HG03045 (cell line): Measurements from ENCODE around the gene ZNF385D.

Experiments used
- ATAC-seq: cut with Tn5 transposase; IDR thresholded peaks from one replicate; pipeline ENCODE4 v1.9.1; 2021; ENCODE audit warnings: mild to moderate bottlenecking, moderate library complexity; ENCODE audit not compliant: unreplicated experiment

Gene ZNF385D

DNA sequence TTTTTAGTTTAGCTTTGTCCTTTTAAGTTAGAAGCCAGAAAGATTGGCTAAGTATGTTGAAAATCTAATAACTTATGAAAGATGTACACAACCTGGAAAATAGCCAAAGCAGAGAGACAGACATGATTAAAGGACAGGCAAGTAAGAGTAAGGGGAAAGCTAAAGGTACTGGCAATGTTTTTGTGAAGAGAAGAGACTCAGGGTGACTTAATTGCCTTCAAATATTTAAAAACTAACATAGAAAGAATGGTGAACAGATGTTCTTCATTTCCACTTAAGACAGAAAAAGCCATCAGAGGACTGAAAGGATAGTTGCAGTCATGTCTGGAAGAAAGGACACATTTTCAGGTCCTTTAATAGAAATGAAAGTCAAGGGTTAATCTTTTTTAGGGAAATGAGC is 68.8 kb downstream of the ZNF385D start:
- no peak for ATAC-seq

DNA sequence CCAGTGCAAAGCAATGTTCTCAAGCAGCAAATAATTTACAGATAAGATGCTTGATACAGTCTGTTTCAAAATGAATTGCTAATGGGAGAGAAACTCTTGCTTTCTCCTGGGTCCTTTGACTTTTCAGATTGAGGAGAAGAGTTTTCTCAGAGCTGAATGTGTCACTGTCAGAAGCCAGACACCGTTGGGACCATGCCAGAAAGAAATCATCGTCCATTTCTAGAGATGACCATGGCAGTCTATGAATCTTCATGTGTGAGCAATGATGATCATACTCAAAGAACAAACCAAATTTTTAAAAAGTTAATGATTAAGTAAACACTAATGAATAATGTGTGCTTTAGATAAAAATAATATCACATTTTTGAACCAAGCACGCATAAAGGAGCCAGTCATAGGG is 77.6 kb downstream of the ZNF385D start:
- ATAC-seq, result no peak

DNA sequence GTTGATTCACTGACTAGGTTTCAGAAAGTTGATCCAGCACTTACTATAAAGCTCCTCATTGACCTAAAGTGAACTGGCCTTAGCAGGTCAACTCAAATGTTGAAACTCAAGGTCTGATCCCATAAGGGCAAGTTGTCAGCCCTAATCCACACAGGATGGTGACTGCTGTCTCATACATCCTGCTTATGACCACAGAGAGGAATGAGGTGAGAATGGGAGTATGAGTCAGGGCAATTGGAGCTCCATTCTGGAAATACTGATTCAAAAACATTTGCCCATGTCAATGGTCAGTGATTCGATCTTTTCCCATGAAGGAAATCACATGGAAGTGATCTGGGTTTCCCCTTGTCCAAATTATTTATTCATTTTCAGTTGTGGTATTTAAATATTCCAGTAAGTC is 78.7 kb downstream of the ZNF385D start:
- no peak for ATAC-seq

DNA sequence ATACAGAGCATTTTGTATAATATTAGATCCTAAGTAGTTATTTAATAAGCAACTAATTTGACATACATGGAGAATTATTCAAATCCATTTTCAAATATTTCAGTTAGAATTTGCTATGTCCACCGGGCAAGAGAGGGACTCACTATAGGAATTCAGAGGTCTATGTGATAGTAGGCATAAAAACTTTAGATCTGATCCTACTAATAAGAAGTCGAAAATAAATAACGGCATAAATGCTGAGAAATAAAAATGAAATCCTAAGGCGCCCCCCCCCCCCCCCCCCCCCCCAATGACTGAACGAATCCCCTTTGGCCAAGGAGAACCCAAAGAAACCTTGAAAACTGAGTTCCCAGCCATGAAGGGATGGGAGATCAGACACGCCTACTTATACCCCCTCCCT is 80.6 kb downstream of the ZNF385D start:
- ATAC-seq, result no peak

DNA sequence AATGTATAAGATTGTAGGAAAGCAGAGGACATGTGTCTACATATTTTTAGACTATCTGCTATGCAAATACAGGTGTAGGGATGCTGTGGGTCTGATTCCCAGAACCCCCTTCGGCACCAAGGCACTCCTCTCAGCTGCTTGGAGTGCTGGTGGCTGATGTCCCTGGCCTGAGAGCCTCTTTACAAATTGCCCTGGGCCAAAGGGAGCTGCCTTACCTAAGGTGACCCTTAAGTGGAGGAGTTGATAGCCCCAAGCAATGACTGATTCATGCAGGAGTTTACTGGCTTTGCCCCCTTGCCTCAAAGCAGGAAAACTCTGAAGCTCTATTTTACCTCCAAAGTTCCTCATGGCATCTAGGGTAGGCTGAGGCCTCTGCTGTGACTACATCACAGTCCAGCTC is 83.0 kb downstream of the ZNF385D start:
- ATAC-seq, result no peak

DNA sequence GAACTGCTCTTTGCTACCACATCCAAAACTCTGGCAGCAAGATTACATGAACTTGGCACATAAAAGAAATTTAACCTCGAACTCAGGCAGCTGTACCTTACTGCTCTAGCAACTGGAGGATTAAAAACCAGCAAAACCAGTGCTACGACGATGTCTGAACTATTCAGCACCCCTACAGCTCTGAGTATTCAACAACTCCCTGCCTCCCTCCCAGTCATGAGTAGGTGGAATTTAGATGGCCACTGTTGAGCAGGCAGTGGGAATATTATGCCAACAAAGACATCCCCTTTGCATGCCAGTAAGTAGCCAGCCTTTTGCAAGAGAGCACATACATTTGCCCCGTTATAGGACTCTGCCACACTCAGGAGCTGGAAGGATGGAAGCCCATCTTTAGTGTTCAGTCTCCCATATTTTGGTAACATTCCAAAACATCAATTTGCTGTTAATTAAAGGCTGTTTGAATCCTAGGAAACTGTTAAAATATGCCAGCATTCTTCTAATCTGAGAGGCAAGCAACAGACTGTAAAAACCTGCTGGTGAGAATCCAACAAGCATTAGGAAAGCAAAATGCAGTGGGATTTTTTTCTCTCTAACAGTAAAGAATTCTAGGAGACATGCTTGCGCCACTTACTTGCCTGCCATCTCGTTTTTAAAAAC is 85.4 kb downstream of the ZNF385D start:
- no peak for ATAC-seq

DNA sequence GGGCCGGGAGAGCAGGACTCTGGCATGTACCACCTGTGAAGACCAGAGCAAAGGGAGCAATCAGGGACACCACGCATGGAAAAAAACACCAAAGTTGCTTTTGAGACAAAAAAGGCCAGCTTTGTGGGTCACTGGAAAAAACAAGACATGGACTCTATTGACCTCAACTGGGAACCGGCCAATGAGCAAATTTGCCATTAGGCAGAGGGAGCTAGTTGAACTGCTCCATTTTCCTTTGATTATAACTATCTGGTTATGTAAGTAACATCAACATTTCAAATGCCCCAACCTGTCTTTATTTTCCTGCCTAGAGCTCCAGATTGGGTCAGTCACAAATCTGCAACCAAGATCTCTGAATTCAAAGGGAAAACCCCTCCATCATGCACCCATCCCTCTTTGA is 86.0 kb downstream of the ZNF385D start:
- no peak for ATAC-seq

DNA sequence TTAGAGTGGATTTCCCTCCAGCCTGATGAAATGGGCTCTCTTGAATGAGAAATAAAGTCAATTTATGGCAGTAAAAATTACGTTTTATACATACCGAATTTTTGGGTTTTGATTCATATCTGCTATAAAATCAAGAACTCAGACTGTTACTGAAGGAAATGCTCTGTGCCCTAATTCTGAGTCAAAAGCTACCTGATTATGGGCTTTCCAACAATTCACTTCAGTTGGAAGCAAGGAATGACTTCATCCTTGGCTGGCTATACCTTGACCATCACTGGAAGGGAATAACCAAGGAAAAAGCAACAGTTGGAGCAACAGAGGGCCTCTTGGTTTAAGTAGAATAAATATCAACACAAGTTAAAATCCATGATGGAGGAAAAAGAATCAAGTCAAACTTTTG is 88.6 kb downstream of the ZNF385D start:
- no peak for ATAC-seq

DNA sequence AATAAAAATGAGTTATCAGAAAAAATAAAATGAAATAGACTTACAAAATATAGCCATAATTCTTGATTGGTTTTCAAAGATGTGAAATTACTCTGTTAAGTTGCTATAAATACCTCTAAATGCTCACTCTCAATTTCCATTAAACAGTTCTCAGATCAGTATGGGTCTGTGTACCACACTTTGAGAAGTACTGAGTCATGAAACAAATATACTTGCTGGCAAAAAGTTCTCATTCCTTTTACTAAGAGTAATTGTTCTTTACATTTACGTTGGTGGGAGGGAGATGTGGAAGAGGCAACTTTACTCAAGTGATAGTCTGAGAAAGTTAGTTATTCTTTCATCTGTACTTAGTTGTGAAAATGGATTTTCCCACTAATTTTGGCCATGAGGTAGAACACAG is 96.3 kb downstream of the ZNF385D start:
- no peak for ATAC-seq

DNA sequence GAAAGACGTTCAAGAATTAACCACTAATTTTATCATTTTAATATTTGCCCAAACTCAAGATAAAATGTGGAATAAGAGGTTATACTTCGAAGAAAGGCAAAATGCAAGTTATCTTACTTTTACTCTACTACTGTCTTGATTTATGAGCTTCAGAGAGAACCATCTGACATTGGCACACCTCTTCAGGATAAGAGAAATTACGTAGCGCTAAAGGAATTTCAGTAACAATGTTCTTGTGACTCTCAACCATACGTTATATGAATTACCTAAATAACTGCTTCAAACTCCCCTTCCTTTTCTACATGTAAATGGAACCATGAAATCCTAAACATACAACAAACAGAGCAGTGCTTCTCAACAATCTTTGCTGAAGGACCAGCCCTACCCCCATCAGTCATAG is 96.8 kb downstream of the ZNF385D start:
- no peak for ATAC-seq

DNA sequence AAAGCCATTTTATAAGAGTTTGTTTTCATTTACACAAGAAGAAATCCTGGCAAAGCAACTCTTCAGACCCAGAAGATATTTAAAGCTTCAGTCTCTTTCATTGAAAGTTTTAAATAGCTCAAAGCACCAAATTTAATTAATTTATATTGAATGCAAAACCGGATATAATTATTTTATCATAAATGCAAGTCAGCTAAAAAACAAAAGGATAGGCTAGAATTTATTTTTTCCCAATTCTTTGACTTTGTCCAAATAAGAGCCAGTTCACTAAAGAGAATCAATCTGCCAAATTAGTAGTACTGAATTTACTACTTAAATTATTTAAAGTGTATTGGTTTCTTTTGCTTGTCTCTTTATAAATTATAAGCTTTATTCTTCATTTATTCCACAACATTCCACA is 101.5 kb downstream of the ZNF385D start:
- no peak for ATAC-seq

DNA sequence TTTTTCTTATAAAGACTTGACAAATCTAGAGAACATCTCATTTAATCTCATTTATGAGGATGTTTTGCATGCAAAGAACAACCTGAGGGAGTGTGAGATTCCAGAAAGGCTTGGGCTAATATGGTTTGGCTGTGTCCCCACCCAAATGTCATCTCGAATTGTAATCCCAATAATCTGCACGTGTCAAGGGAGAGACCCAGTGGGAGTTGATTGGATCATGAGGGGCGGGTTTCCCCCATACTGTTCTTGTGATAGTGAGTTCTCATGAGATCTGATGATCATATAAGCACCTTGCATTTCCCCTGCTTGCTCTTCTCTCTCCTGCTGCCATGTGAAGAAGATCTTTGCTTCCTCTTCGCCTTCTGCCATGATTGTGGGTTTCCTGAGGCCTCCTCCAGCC is 103.0 kb downstream of the ZNF385D start:
- ATAC-seq, result no peak

DNA sequence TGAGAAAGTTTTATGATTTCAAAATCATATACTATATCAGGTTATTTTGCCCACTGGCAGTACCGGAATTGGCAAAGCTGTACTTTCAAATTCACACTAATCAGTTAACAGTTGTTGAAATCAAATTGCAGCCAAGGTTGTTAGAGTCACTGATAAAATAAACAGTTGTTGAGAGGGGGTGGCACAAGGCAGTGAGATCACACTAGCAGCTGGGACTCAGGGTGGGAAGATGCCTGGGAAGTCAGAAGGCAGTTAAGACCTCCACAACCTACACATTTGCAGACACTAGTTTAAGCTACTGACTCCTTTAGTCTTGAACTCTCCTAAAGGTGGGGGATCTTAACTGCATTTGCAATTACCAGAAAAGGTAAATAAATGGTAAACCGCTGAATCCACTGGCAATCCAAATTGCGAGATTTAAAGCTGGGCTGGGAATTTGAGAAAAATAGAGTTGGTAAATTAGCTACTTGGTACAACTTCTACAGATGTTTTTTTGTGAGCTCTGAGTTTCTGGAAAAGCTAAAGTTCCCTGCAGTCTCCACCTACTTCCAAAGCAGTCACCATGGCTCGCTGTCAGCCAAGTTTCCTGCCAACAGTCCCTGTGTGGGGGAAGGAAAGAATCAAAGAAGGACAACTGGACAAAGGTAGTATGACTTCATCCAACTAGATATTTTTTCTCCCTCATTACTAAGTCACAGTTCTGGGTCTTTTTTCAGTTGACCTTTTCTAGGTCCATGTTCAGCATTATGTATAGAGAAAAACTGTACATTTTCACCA is 105.7 kb downstream of the ZNF385D start:
- no peak for ATAC-seq

DNA sequence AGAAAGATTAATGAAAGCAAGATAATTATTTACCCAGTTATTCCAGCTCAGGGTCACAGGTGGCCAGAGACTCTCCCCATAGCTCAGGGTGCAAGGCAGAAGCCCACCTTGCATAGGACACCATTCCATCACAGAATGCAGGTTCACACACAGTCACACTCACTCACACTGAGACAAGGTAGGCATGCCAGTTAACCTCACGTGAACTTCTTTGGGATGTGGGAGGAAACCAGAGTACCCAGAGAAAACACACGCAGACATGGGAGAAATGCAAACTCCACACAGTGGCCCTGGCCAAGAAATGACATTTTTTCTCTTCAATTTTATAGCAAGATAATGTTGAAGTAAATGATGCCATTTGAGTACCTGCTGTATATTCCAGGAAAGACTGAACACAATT is 106.7 kb downstream of the ZNF385D start:
- no peak for ATAC-seq

DNA sequence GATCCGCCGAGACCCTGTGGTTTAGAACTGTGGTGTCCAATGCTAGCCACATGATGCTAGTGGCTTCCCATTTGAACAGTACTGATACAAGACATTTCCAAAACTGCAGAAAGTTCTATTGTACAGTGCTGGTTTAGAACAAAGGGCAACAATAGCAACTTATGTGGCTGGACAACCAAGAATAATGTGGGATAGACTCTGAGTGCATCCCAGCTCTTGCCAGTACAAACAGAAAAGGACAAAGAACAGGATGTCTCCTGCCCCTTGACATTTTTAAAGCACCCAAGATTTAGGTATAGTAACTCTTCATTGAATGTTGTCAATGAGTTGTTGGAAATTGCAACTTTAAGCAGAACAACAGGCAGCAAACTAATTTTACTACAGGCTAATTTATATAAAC is 107.3 kb downstream of the ZNF385D start:
- ATAC-seq, result no peak

DNA sequence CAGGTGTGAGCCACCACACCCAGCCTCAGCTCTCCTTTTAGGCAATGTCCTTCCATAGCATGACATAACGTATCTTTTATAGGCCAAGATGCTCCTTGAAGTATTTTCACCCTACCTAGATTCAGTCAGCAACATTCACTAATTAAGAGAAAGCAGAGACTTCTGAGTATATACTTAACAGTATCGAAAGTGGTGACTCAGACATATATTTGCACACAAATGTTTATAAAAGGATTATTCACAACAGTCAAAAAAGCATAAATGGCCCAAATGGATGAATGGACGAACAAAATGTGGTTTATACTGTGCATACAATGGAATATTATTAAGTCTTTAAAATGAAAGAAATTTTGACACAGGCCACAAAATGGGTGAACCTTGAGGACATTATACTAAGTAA is 108.6 kb downstream of the ZNF385D start:
- no peak for ATAC-seq

DNA sequence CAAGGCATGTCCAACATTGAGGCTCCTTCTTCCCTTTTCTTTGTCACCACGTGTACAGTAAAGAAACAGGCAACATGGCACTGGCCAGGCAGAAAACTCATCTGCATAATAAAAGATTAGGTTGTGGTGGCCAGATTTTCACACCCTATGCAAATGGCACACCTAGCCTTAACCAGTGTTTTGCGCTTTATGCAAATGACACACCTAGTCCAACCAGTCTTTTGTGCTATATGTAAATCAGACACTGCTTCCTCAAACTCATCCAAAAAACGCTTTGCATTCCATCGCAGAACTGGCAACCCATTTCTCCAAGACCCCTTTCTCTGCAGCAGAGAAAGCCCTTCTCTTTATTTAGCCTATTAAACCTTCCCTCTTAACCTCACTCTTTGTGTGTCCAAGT is 109.1 kb downstream of the ZNF385D start:
- ATAC-seq, result no peak

DNA sequence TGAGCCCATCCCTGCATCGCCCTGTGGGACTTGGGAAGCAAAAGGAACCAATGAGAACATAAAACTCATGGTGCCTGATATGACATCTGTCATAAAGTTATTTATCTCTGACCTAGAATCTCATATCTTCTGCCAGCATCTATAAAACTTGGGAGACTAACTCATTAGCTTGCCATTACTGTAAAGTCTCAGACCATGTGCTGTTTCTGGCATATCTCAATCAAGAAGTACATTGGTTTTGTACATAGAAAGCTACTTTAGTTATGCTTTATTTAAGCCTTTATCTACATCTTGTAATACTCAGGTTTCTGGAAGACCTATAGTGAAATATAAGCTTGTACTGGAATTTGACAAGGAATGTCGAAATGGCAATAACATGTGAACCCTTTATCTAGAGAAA is 112.5 kb downstream of the ZNF385D start:
- ATAC-seq, result no peak

DNA sequence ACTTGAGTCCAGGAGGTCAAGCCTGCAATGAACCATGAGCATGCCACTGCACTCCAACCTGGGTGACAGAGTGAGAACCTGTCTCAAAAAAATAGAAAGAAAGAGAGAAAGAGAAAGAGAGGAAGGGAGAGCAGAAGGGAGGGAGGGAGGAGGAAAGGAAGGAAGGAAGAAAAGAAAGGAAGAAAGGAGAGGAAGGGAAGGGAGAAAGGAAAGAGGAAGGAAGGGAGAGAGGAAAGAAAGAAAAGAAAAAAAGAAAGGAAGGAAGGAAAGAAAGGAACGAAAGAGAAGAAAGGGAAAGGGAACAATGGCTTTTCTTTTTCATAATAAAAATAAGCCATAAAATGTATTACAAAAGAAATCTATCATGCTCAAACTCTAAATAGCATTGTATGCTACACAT is 116.9 kb downstream of the ZNF385D start:
- no peak for ATAC-seq

DNA sequence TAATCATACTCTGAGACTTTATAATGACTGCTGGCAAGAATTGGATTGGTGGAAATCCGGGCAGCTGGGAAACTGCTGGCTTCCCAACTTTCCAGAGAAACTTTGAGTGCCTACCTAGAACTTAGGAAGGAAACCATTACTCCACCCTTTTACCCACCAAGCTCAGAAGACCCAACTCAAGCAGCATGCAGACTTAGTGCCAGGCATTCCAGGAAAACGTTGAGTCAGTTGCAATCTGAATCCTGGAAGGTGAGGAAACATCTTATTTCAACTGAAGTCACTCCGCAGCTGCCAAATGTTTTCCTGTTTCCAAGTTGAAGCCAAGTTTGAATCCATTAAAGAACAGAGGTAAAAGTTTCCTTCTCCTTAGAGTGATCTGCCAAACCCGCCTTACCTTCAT is 126.5 kb downstream of the ZNF385D start:
- no peak for ATAC-seq

DNA sequence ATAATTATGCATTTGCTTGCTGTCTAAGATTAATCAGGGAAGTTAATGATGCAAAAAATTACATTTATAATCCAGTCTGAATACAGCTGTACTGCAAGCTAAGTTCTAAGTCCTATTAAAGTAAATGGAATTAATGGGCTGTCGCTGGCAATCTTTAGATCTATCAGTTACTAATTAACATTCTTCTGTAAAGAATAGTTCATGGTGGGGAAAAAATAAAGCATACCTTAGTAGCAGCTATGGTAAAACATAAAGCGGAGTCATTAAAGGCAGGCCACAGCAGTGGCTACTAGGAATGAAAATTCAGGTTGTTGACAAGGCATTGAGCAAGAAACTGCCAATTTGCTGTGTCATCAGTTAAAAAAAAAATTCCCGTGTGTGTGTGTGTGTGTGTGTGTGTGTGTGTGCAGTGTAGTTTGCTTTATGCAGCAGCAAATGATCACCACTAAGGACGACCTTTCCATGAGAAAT is 129.8 kb downstream of the ZNF385D start:
- no peak for ATAC-seq

DNA sequence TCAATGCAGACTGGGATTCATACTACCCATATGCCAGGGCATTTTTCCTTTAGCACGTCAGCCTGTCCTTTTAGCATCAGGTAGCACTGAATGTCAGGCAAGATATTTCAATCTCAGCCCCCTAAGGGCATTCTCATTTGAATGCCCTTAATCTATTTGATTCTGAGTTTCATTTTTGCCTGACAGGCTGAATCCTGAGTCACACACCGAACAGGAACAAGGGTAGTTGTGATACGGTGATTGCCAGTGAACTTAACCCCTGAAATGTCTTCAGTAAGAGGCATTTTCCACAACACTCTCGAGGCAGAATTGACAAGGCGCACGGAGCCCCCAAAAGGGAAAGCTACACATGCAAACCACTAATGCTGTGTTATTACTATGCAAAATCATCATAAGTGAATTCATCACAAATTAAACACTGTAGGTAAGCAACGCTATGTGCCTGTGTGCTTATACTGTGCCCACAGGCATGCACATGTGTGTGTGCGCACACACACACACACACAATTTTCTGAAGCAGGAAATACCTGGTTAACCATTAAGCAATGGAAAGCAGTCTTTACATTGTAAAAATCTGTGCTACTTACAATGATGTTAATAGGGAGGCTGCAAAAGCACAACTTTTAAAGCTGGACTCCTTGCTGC is 130.4 kb downstream of the ZNF385D start:
- ATAC-seq, result no peak
